ENCODE data around the gene CHST1. TPM values are rescaled to one million over a fixed set of nuclear protein-coding genes. Genes with fewer than 3 reads are reported as not detected.

The CHST1 gene
- total RNA-seq, 5 donors from 2014 or later (not counting 1 experiment from before 2014, with no cell fraction given): 0.26 TPM; not detected in 4

DNA sequence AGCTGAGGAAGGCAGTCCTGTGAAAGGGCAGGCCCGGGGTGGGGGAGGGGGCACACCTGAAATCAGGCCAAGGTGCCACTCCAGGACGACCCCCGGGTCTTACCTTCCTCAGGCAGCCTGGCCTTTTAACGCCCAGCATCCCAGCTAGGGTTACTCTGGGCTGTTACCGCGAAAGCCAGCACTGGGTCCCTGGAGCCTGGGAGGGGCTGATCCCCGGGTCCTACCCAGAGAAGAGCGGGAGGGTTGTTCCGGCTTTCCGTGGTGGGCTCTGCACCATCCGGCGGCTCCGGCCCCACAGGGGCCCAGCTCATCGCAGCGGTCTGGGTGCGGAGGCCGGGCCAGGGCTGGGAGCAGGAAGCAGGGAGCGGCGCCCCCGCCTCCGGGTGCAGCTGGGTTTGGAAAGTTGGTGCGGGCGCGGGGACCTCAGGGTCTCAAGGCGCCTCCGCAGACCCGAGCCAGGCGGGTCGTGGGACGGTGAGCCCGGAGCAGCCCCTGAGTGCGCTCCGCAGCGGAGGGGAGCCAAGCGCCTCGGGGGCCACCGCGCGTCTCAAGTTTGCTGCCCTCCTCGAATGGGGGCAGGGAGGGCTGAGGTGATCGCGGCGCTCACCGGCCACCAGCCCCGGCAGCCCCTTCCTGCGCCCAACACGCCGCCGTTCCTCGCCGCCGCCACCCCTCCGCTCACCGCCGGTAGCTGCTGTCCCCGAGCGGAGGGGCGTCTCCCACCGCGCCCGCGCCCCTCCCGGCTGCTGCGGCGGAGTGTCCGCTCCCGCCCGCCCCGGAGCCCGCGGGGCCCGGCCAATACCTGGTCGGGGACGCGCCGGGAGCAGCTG lies 831 bp downstream of the CHST1 start:
- POLR2A ChIA-PET: no interaction called here
- peak overlapping the region in 1 of 2 donors; percentile 35 for H3K4me3 ChIP-seq (ENCODE audit: control insufficient read depth in 1 of 2, extremely low read depth in 1 of 2, low read length in 1 of 2)
- no peaks in the 10 kb centered on the region for H3K9me3 Mint-ChIP-seq
- DNase-seq: no peak
- H3K4me1 Mint-ChIP-seq: peaks cover 0 to 11% (median 3%) of the 10 kb centered on the region in 3 donors
- H3K27me3 Mint-ChIP-seq: peaks cover 46 to 75% of the 10 kb centered on the region in 2 donors
- H3K9me3 ChIP-seq: no peaks in the 10 kb centered on the region
- peaks cover 0 to 10% of the 10 kb centered on the region in 2 experiments for H3K4me1 ChIP-seq (ENCODE audit: control insufficient read depth in 1 of 2, extremely low read depth in 1 of 2, insufficient read depth in 2 of 2, low read length in 2 of 2)
- H3K27ac Mint-ChIP-seq: no peak overlapping the region
- H3K36me3 ChIP-seq (ENCODE audit: control insufficient read depth in 2 of 2, extremely low read depth in 1 of 2, insufficient read depth in 1 of 2, low read length in 1 of 2): no peaks in the 10 kb centered on the region
- H3K4me3 Mint-ChIP-seq: peak overlapping the region in 1 of 3 donors; percentile 44
- CTCF ChIA-PET: no interaction called here
- no peaks in the 10 kb centered on the region for H3K36me3 Mint-ChIP-seq
- H3K27me3 ChIP-seq (replicated peaks in 1 of 2; ENCODE audit: control insufficient read depth in 2 of 2, extremely low read depth in 1 of 2, insufficient read depth in 2 of 2, low read length in 1 of 2): peaks cover 13 to 82% of the 10 kb centered on the region in 2 experiments
- peak in 1 of 4 experiments; percentile 17 for ATAC-seq (replicated peaks in 1 of 4)
- H3K27ac ChIP-seq (ENCODE audit: low read length): no peak overlapping the region
- WGBS (ENCODE audit: insufficient coverage): 2% methylated on average over 76 of the region's 76 CpGs

DNA sequence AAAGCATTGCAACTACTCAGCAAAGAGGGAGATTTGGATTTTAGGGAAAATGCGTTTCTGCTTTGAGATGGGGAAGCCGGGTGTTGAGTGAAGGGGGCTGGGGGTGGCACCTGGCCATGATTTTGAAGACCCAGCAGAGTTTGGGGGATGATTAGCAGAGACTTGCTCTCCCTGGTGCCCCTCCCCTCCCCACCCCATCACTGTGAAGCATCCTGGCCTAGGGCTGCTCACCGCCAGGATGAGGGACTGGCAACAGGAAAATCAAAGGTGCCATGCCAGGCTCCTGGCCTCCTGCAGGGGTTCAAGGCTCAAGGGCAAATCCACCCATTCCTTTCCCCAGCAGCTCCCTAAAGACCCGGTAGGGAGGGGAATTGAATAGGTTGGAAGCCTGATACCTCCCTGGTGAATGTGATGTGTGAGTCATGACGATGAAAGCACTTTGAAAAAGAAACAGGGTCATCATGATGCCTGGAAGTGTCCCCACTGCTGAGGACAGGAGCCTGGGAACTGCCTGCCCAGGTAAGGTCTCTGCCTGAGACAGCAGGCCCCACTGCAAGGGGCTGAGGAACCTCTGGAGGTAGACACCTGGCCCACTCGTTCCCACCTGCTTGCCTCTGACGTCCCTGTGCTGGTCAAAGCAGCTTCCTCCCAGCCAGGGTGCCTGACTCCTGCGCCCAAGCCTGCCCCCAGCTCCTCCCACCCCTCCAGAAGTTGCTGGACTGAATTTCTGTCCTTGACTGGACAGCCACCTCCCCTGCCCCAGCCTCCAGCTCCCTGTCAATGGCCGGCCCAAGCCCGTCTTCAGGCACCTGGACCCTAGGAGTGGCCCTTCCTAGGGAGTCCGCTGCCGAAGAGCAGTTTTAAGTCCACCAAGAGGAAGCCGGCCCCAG lies 1.7 kb downstream of the CHST1 start:
- H3K4me1 ChIP-seq (ENCODE audit: control insufficient read depth in 1 of 2, extremely low read depth in 1 of 2, insufficient read depth in 2 of 2, low read length in 2 of 2): peaks cover 0 to 10% of the 10 kb centered on the region in 2 experiments
- peak overlapping the region in 1 of 2 donors; percentile 52 for H3K27ac Mint-ChIP-seq
- H3K9me3 ChIP-seq: no peaks in the 10 kb centered on the region
- POLR2A ChIA-PET: no interaction called here
- peaks cover 0 to 11% (median 3%) of the 10 kb centered on the region in 3 donors for H3K4me1 Mint-ChIP-seq
- H3K27ac ChIP-seq (ENCODE audit: low read length): no peak overlapping the region
- no peaks in the 10 kb centered on the region for H3K36me3 Mint-ChIP-seq
- CTCF ChIA-PET: no interaction called here
- DNase-seq: no peak
- 33% methylated on average over 9 of the region's 13 CpGs for WGBS (ENCODE audit: insufficient coverage)
- ATAC-seq (replicated peaks in 1 of 4): no peak
- H3K36me3 ChIP-seq (ENCODE audit: control insufficient read depth in 2 of 2, extremely low read depth in 1 of 2, insufficient read depth in 1 of 2, low read length in 1 of 2): no peaks in the 10 kb centered on the region
- no peak overlapping the region for H3K4me3 ChIP-seq (ENCODE audit: control insufficient read depth in 1 of 2, extremely low read depth in 1 of 2, low read length in 1 of 2)
- H3K4me3 Mint-ChIP-seq: peak overlapping the region; percentile 17 to 56 (median 22)
- no peaks in the 10 kb centered on the region for H3K9me3 Mint-ChIP-seq
- peaks cover 15 to 85% of the 10 kb centered on the region in 2 experiments for H3K27me3 ChIP-seq (replicated peaks in 1 of 2; ENCODE audit: control insufficient read depth in 2 of 2, extremely low read depth in 1 of 2, insufficient read depth in 2 of 2, low read length in 1 of 2)
- peaks cover 45 to 77% of the 10 kb centered on the region in 2 donors for H3K27me3 Mint-ChIP-seq

GRCh38 chr11:45662665-45663485 lies 2.5 kb downstream of the CHST1 start:
- no peak for ATAC-seq (replicated peaks in 1 of 4)

GRCh38 chr11:45662096-45662664 lies 3.2 kb downstream of the CHST1 start:
- H3K9me3 ChIP-seq: no peaks in the 10 kb centered on the region

More at GRCh38 chr11:45662665-45663485, 2.5 kb downstream of the CHST1 start:
- Histone ChIP-seq H3K4me1 (ENCODE audit: control insufficient read depth in 1 of 2, extremely low read depth in 1 of 2, insufficient read depth in 2 of 2, low read length in 2 of 2) (peaks cover 0 to 10% of the 10 kb centered on the region in 2 experiments), H3K36me3 (ENCODE audit: control insufficient read depth in 2 of 2, extremely low read depth in 1 of 2, insufficient read depth in 1 of 2, low read length in 1 of 2) (no peaks in the 10 kb centered on the region), H3K4me3 (ENCODE audit: control insufficient read depth in 1 of 2, extremely low read depth in 1 of 2, low read length in 1 of 2) (no peak overlapping the region), H3K9me3 (no peaks in the 10 kb centered on the region), H3K27me3 (replicated peaks in 1 of 2; ENCODE audit: control insufficient read depth in 2 of 2, extremely low read depth in 1 of 2, insufficient read depth in 2 of 2, low read length in 1 of 2) (peaks cover 15 to 86% of the 10 kb centered on the region in 2 experiments), H3K27ac (ENCODE audit: low read length) (no peak overlapping the region)
- ChIA-PET POLR2A (no interaction called here), CTCF (no interaction called here)
- Mint-ChIP-seq H3K4me3 (peak overlapping the region; percentile 17 to 56 (median 22)), H3K36me3 (no peaks in the 10 kb centered on the region), H3K4me1 (peaks cover 0 to 11% (median 3%) of the 10 kb centered on the region in 3 donors), H3K27ac (peak overlapping the region in 1 of 2 donors; percentile 52), H3K9me3 (no peaks in the 10 kb centered on the region), H3K27me3 (peaks cover 45 to 75% of the 10 kb centered on the region in 2 donors)
- WGBS (ENCODE audit: insufficient coverage): 39% methylated on average over 3 of the region's 14 CpGs
- DNase-seq: no peak

DNA sequence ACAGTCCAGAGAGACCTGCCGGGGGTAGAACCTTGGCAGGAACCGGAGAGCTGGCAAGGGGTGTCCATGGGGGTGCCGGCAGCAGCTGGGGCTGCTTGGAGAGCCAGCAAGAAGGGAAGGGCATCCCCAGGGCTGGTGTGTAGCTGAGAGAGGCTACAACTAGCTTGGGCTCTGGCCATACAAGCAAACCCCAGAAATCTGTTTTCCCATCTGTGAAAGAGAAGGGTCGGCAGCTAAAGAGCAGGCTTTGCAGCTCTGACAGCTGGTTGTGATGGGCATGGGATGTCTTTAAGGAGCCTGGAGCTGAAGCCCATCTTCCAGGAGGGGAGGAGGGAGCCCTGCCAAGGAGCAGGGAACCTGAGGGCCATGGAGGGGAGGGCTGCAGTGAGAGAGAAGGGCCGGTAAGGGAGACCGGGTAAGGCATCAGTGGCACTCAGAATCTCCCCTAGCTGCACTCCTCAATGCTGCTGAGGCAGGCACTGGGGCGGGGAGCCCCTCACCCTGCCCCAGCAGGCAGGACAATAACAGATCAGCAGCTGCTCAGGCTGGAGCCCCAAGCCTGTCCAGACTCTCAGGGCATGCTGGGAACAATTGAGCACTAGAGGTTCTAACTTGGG lies 3.9 kb downstream of the CHST1 start:
- Mint-ChIP-seq H3K27me3 (peaks cover 43 to 67% of the 10 kb centered on the region in 2 donors), H3K9me3 (no peaks in the 10 kb centered on the region), H3K36me3 (no peaks in the 10 kb centered on the region), H3K4me3 (no peak overlapping the region), H3K27ac (no peak overlapping the region), H3K4me1 (peaks cover 0 to 11% (median 3%) of the 10 kb centered on the region in 3 donors)
- ChIA-PET POLR2A (no interaction called here), CTCF (no interaction called here)
- WGBS (ENCODE audit: insufficient coverage): 58% methylated on average over 4 of the region's 7 CpGs
- Histone ChIP-seq H3K9me3 (no peaks in the 10 kb centered on the region), H3K27me3 (replicated peaks in 1 of 2; ENCODE audit: control insufficient read depth in 2 of 2, extremely low read depth in 1 of 2, insufficient read depth in 2 of 2, low read length in 1 of 2) (peaks cover 12 to 80% of the 10 kb centered on the region in 2 experiments), H3K36me3 (ENCODE audit: control insufficient read depth in 2 of 2, extremely low read depth in 1 of 2, insufficient read depth in 1 of 2, low read length in 1 of 2) (no peaks in the 10 kb centered on the region), H3K4me3 (ENCODE audit: control insufficient read depth in 1 of 2, extremely low read depth in 1 of 2, low read length in 1 of 2) (no peak overlapping the region), H3K27ac (ENCODE audit: low read length) (no peak overlapping the region), H3K4me1 (ENCODE audit: control insufficient read depth in 1 of 2, extremely low read depth in 1 of 2, insufficient read depth in 2 of 2, low read length in 2 of 2) (peaks cover 0 to 10% of the 10 kb centered on the region in 2 experiments)
- ATAC-seq (replicated peaks in 1 of 4) (no peak), DNase-seq (no peak)

More at GRCh38 chr11:45662096-45662664, 3.2 kb downstream of the CHST1 start:
- H3K27ac ChIP-seq (ENCODE audit: low read length): no peak overlapping the region
- H3K27ac Mint-ChIP-seq: no peak overlapping the region
- peaks cover 15 to 86% of the 10 kb centered on the region in 2 experiments for H3K27me3 ChIP-seq (replicated peaks in 1 of 2; ENCODE audit: control insufficient read depth in 2 of 2, extremely low read depth in 1 of 2, insufficient read depth in 2 of 2, low read length in 1 of 2)
- POLR2A ChIA-PET: no interaction called here
- H3K9me3 Mint-ChIP-seq: no peaks in the 10 kb centered on the region
- WGBS (ENCODE audit: insufficient coverage): 66% methylated on average over 5 of the region's 5 CpGs
- ATAC-seq (replicated peaks in 1 of 4): no peak
- peaks cover 43 to 71% of the 10 kb centered on the region in 2 donors for H3K27me3 Mint-ChIP-seq
- no peak overlapping the region for H3K4me3 ChIP-seq (ENCODE audit: control insufficient read depth in 1 of 2, extremely low read depth in 1 of 2, low read length in 1 of 2)
- CTCF ChIA-PET: no interaction called here
- H3K4me1 Mint-ChIP-seq: peaks cover 0 to 11% (median 3%) of the 10 kb centered on the region in 3 donors
- DNase-seq: no peak
- peak overlapping the region in 1 of 3 donors; percentile 56 for H3K4me3 Mint-ChIP-seq
- no peaks in the 10 kb centered on the region for H3K36me3 Mint-ChIP-seq
- H3K36me3 ChIP-seq (ENCODE audit: control insufficient read depth in 2 of 2, extremely low read depth in 1 of 2, insufficient read depth in 1 of 2, low read length in 1 of 2): no peaks in the 10 kb centered on the region
- H3K4me1 ChIP-seq (ENCODE audit: control insufficient read depth in 1 of 2, extremely low read depth in 1 of 2, insufficient read depth in 2 of 2, low read length in 2 of 2): peaks cover 0 to 10% of the 10 kb centered on the region in 2 experiments

All from T-cell (primary cell).